ENCODE results near the gene CPM.

CPM gene

DNA sequence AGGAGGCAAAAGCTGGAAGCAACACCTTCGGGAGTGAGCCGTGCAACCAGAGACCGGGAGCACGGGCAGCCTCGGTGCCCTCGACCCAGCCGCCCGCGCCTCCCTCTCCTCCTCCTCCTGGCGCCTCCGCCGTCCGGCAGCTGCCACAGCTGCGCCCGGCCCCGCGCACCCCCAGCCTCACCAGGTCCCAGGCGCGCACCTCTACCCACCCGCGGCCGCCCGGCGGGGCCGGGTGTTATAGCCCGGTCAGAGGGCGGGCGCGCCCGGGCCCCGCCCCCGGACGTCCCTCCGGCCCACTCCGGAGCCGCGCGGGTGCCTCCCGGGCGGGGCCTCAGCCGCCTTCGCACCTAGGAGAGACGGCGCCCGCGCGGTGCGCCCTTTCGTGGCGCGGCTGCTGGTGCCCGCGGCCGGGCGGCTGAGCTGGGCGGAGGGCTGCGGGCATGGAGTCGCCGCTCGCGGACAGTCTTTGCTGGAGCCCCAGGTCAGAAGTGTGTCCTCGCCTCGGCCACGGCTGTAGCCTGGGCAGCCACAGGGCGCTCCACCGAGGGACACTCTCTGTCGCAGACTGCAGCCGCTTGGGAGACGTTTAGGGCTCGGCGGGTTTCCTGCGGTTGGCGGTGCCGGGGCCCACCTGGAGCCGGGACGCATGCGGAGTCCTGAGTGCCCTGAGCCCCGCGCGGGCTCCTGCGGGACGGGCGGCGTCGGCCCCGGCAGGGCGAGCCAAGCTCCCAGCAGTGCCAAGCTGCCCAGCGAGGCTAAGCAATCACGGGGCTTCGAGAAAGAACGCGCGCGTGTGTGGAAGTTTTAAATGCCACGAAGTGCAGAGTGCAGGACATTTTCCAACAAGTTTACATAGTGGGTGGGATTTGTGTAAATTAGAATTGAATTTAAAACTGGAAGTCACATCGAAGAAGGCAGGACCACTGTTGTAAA, at the start of gene CPM:
Gene CPM (minus strand): TSS at position 211 of the 933 bp plus-strand sequence. CDS start 334 bp downstream, outside the sequence.
- DNase-seq (ENCODE audit: low read depth in 2 of 2) = peak; percentile 21 to 32

DNA sequence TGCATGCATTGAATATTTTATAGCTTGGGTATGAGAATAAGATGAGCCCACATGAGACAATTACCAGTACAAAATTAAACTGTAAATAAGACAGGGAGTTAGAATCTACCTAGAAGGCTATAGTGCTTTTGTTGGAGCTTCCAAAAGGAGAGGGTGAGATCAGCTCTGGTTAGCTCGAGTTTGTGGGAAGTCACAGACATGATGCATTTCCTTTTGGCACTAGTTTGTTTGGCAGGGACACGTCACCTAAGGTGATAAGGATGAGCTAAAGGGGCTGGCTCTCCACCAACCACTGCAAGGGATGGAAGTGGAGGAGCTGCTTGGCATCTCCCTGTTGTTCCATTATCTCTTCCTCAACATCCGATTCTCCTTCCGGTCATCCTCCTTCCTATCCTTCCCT, 48.5 kb upstream of the CPM start:
- no peak for DNase-seq (ENCODE audit: low read depth in 2 of 2)

DNA sequence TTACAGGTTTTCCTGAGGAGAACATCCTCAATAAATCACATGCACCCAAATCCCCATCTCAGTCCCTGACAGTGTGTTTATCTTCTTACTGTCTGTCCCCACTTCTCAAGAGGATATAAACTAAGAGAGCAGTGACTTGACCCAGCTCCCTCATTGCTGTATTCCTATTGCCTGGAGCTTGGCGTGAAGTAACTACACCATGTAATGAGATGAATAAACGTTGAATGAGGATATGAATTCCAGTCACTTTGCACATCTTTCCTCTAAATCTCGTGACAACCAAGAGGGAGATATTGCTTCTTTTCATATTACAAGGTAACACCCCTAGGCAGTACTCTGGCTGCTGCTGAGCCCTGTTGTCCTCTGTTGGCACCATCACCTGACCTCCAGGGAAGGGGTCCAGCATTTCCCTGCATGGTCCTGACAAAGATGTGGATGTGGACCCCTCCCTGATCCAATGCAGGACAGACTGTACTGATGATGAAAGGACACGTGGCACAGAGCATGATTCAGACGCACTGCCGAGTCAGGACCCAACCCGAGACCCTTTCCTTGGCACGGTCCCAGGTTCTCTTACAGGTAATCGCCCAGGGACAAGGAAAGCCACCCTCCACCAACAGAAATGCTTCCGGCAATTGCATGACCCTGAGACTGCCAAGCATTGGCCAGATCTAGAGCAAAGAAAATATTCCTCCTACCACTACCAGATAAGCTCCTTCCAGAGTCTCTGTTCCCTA, 47.7 kb upstream of the CPM start:
- DNase-seq (ENCODE audit: low read depth in 2 of 2) = no peak

DNA sequence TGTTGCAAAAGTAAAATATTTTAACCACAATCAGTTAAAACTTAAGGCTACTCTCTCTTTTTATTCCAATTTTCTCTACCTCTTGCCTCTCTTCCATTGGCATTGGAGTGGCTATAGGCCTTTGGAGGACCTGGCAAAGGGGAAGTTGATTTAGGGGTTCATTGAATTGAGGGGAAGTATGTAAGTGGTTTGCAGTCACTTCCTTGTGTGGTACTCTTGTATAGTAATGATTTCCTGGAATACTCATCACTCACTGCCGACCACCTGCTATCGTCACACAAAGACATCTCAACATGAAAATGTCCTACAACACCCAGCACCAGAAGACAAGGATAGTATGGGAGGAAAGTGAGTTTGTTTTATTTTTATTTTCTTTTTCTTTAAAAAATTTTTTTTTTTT, 45.7 kb upstream of the CPM start:
- no peak for DNase-seq (ENCODE audit: low read depth in 2 of 2)

DNA sequence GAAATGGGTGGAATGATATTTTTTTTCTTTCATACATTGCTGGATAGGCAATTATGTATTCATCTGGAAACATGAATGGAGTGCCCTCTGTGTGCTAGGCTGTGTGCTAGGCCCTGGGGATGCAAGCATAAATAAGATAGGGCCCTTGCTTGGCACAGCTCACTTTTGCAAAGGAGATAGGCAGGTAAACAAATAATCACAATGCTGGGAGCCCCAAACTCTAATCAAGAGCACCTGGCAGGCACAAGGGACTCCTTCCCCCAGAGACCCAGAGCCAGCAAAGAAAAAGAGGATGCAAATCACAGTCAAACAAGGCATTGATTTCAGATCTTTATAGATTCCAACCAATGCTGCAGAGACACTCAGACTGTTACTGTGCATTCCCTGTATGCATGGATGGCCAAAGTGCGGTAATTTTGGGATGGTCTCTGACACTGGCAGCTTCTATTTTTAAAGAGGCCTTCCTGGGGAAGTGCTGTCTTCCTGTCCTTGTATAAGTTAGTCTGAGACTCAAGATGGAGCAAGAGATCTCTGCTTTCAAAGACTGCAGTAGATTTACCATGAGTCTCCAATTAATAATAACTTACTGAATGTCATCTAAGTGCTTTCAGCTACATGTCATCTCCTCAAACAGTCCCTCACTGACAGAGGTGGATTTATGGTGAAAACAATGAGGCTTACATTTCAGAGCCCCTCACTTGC, 45.1 kb upstream of the CPM start:
- no peak for DNase-seq (ENCODE audit: low read depth in 2 of 2)

DNA sequence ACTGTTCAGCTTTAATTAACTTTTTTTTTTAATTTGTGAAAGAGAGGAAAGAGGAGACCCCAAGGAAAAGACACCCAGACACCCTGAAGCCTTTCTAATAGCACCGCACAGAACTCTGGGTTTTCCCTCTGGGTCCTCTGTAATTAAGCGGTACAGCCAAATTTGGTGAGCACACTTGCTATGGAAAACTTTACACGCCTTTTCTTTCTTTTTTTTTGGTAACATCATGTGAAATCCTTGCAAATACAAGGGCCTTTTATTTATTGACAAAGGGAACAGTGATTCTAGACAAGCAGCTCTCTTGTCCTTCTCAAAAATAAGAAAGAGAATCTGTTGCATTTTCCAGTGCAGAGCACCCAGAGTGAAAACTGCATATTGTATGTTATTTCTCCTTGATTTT, 44.4 kb upstream of the CPM start:
- DNase-seq (ENCODE audit: low read depth in 2 of 2) = no peak

DNA sequence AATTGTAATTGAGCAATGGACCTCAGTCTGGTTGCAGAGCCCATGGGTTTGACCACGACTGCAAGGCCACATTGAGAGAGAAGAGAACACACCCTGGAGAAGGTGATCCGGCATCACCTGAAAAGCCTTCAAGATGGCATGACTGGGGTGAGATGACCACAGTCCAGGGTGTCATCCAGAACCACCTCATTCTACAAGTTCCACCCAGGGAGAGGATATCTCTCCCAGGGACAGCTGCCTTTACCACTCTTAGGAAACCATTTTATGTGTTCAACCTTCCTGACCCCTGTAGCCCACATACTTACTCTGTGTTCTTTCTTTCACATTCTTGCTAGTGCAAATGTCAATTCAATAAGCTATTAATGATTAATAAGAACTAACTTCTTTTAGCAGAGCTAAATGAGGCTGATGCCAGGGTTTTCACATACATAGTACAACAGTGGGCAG, 43.4 kb upstream of the CPM start:
- no peak for DNase-seq (ENCODE audit: low read depth in 2 of 2)

DNA sequence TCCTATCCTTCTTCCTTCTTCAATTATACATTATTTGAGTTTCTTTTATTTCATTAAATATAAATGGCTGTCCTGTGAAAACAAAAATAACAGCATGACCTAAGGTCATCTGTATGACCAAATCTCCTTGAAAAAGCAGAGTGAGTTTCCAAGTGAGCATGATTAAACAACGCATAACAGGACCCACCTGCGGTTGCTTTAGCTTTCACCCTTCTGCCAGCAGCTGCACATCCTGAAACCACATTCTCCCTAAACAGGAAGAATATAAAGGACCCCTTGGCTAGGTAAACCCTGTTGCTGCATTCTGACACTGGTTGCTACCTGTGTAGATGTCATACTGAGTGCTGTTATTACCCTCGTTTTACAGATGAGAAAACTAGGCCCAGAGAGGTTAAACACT, 42.8 kb upstream of the CPM start:
- no peak for DNase-seq (ENCODE audit: low read depth in 2 of 2)

DNA sequence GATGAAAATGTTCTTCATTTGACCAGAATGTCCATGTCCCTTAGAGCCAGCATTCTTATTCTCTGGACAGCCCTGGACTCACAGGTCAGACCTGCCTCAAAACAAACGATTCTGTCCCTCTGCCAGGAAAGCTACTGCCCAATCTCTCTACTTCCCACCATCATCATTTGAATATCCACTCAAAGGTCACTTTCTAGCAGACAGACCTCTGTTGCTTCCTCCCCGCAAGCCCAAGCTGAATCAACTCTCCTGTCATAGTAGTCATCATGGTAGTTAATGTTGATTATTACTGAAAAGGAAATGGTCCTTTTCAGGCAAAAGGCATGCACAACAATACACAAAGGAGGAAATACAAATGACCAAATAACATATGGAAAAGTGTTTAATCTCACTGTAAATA, 39.6 kb upstream of the CPM start:
- DNase-seq (ENCODE audit: low read depth in 2 of 2) = no peak

DNA sequence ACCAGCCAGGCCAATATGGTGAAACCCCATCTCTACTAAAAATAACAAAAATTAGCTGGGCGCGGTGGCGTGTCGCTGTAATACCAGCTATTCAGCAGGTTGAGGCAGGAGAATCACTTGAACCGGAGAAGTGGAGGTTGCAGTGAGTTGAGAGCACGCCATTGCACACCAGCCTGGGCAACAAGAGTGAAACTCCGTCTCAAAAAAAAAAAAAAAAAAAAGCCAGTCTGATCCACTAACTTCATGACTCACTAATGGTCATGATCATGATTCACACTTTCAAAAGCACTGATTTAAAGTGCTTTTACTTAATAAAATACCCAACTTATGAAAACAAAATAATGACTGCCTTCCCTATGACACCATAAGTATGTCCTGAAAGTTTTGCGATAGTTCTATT, 38.4 kb upstream of the CPM start:
- DNase-seq (ENCODE audit: low read depth in 2 of 2) = no peak

DNA sequence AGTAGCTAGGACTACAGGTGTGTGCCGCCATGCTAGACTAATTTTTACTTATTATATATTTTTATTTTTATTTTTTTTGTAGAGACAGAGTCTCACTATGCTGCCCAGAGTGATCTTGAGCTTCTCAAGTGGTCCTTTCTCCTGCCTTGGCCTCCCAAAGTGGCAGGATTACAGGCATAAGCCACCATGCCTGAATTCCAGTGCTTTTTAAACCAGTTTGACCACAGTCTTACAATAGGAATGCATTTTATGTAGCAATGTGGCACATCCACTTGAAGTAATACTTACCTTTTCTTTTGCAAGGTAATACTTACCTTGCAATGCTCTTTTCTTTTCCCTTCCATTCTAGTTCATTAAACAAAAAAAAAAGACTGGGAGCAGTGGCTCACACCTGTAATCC, 38.0 kb upstream of the CPM start:
- no peak for DNase-seq (ENCODE audit: low read depth in 2 of 2)

DNA sequence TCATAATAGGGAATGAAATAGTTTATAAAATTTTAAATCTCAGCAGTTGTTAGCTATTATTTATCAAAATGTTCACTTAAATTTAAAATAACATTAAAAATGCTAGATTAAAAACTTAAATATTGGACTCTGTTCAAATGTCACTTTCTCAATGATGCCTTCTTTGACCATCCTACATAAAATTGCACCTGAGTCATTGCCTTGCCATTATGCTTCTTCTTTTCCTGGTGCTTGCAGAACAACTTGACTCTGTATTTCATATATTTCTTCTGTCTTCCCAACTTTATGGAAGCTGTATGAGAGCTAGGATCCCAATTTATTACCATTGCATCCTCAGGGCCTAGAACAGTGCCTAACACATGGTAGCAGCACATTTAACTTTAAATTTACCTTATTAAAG, 37.3 kb upstream of the CPM start:
- no peak for DNase-seq (ENCODE audit: low read depth in 2 of 2)

DNA sequence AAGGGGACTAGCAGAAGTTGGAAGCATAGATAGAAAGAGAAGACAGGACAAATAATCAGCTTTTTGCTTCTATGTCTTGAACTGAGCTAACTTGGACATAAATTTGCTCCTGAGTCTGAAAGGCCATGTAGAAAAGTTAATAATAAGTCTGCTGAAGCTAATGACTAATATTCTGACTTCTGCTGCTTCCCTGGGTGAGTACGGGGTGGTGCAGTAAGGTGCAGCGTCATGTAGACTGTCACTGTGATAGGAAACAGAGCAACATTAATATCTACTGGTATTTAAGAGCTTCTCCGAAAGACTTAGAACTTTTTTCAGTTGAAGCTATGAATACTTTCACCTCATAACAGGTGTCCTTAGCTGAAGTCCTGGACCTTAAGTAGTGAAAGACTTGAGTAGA, 34.1 kb upstream of the CPM start:
- DNase-seq (ENCODE audit: low read depth in 2 of 2) = no peak

DNA sequence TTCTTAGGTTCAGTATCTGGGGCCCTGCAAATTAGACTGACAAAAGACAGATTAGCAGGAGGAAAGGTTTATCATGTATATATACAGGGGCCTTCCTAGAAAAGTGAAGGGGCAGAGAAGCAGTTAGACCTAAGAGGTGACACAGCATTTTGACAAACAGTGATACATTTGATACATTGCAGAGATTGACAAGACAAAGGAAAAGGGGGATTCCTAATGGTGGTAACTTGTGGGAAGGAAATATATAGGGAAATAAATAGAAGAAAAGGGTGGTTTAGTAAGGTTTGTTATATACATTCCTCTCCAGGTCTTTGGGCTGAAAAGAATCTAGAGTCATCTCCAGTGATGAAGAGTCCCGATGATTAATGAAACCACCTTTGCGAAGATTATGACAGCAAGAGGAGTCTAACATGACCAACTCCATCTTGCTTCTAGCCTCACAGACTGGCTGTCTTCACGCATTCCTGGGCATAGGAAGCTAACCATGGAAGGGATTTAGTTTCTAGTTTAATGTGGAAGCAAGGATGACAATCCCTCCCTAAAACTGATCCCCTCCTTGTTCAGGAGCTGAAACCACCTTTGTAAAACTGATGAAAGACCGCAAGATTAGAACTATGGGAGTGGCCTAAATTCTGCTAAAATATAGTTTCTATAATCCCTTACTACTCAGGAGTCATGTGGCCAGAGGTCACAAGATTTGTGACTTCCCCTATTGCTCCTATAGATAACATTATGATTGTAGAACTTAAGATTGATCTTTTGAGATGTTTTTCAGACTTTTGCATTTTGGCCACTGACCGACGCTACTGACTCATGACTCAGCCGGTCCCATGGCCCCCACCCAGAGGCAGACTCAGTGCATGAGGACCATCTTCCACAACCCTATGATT, 31.1 kb upstream of the CPM start:
- DNase-seq (ENCODE audit: low read depth in 2 of 2) = no peak

DNA sequence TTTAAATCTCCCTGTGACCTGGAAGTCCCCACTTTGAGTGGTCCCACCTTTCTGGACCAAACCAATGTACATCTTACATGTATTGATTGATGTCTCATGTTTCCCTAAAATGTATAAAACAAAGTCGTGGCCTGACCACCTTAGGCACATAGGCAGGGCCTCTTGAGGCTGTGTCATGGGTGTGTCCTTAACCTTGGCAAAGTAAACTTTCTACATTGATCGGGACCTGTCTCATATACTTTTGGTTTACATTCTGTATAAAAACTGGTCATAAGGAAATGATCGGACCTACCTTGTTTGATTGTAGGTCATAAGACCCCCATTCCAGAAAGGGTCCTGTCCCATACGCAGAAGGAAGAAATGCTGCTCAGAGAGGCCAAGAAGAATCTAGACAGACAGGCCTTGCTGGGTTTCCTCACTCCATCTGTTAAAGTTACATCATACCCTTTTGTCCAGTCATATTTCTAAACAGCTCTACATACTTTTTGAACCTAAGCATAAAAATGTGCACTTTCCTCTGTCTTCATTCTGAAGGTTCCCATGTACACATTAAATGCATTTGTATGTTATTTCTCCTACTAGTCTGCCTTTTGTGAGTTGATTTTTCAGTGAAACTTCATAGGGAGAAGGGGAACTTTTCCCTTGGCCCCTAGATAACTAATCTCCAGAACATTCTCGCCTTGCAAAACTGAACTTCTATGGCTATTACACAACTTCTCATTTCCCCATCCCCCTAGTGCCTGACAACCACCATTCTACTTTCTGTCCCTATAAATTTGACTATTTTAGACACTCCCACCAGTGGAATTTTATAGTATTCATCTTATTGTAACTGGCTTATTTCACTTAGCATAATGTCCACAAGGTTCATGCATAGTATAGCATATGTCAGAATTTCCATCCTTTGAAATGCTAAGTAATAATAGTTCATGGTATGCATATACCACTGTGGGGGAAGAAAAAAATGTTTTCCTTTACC, 30.2 kb upstream of the CPM start:
- DNase-seq (ENCODE audit: low read depth in 2 of 2) = no peak

DNA sequence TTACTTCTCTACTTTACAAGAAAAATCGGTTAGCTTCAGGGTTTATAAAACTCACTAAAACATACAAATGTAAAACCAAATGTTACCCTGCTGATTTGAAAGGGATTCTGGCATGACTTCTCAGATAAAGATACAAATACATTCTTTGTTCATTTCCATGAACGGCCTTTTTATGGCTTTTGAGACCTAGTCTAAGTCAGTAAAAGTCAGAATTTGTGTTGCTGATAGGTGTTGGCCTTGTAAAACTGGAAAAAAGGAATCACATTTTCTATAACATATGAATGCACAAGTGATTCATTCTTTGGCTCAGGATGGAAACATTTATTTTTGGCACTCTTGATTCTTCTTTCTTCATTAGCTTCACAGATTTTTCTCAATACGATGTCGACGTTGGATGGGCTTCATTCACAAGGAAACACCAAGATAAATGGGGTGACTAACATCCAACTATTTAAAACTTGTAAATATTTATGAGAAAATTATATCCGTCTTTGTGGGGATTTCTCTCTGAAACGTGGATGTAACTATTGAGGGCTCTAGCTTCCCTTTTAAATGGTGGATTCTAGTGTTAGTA, 27.0 kb upstream of the CPM start:
- DNase-seq (ENCODE audit: low read depth in 2 of 2) = no peak

DNA sequence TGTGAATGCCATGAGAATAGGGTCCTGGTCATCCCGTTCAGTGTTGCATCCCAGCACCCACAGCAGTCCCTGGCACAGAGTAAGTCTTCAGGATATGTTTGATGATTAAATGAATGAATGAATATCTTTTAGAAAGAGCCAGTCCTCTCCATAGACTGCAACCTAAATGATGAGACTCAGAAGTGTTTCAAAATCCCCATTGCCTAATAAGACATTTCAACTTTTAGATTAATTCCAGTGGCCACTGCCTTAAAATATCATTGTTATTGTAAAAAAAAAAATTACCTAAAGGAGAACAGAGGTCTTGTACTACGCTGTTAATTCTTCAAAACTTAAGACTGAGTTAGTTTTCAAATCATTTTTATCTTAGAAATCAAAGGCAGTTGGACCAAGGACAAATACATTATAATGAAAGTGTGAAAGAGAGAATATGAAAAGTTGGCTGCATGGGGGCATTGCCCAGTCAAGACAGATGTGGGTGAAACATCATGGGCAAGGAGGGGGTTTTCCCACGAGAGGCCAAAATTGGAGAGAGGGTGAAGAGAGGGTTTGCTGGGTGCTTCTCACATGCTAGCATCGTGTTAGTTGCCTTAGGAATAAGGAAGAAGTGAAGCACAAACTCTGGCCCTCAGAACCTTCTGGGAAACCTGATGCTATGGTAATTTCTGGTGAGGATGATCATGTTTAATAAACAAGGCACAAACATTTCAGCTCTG, 26.3 kb upstream of the CPM start:
- no peak for DNase-seq (ENCODE audit: low read depth in 2 of 2)

DNA sequence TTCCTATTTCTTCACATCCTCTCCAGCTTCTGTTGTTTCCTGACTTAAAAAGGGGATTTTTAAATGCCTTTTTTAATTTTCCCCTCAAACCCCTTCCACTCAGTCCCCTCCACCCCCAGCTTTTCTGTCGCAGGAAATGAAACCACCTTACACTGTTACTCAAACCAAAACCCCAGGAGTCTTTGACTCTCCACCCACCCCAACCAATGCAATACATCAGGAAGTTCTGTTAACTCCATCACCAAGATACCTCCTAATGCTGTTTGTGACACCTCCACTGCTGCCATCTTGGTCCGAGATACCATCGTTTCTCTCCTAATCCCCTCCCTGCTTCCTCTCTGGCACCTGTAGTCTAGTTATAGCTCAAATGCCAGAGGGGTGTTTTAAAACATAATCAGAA, 25.4 kb upstream of the CPM start:
- DNase-seq (ENCODE audit: low read depth in 2 of 2) = no peak

DNA sequence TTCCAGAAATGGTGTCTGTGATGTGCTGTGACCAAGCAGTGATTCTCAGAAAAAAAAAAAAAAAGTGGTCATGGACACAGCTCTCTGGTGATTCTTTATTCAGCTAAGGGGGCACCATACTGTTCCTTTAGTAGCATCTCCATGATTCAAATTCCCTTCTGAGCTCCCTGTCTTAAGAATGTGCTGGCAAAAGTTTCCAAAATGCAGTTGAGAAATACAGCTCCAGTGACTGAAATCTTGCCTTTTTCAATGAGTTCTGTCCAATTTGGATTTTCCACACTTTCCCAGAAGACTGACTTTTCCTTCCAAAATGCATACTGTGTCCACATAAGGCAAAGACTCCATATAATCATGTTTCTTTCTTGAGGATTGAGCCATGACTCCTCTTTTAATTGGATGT, 24.3 kb upstream of the CPM start:
- DNase-seq (ENCODE audit: low read depth in 2 of 2) = no peak
